GM15510 (cell line): Measurements from ENCODE around the gene MRPS17.

ENCODE experiments used
- POLR2A ChIP-seq: IDR thresholded peaks from 3 replicates; pipeline ENCODE4 v1.6.1; 2011; ENCODE audit warnings: borderline replicate concordance; ENCODE audit not compliant: insufficient read length; ENCODE audit errors: extremely low read depth

MRPS17 gene

DNA sequence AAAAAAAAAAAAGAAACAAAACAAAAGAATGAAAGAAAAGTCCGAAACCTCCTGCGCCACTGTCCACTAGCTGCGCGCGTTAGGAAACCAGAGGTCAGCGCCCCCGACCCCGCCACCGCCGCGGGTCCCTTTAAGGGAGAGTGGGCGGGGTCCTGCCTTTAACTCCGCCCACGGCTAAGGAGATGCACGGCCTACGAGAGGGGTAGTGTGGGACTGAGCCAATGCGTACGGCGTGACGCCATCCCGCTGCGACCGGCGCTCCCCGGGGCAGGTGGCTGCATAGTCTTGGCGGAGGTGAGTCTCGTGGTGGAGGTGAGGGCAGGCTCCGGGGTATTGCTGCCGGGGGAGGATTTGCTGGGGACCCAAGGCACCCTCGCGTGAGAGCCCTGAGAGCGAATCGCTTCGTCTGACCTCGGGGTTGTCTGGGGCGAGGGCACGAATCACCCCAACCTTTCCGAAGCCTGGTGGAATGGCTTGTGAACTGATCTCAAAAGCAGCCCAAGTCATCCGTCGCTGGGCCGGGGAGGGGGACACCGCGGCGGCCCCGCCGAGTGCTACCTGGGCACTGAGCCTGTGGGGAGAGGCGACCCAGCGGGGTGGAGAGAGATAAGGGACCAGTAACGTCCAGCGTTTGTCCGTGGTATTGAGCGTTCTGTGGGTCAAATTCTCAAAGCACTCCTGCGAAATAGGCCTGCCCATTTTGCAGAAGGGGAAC lies at the start of gene MRPS17:
Gene MRPS17 (plus strand): TSS at position 241 of the 715 bp plus-strand sequence. CDS start 1,319 bp downstream, outside the sequence.
- TF ChIP-seq POLR2A: peak; percentile 90

DNA sequence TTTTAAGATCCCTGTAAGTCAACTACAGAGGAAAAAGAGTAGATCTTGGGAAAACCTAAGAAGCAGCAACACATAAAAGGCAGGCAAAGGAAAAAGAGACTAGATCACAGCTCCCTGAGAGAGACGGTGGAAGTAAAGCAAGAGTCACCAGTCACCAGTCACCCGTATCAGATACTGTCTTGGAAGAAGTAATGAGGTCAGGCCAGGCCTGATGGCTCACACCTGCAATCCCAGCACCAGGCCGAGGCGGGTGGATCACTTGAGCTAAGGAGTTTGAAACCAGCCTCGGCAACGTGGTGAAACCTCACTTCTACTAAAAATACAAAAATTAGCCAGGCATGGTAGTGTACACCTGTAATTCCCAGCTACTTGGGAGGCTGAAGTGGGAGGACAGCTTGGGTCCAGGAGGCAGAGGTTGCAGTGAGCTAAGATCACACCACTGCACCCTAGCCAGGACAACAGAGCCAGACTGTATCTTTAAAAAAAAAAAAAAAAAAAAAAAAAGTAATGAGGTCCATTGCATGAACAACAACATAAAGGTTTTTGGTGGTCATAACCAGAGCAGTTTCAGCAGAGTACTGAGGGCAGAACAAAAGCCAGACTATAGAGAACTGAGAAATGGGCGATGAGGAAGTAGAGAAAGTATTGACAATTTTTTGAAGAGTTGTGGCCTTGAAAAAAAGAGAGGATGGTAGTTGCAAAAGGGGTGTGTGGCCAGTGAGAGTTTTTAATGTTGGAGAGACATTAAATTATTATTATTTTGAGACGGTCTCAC lies 47.5 kb upstream of the MRPS17 start:
- TF ChIP-seq POLR2A: no peak

DNA sequence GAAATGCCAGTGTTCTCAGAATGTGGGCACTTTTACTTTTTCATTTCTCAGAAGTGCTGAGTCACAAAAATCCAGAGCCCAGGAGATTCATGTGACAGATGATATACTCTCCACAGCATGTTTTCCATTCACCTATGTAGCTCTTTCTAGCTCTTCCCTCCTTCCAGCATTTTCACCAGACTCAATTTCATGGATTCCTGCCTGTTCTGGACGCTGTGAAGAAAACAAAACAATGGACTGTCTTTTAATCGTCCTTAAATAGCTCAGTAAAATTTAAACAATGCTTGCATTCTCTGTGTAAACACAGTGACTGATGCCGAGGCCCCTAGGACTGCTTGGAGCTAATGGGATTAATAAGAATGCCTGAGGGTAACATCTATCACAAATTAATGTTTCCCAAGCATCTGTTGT lies 38.9 kb upstream of the MRPS17 start:
- no peak for TF ChIP-seq POLR2A

DNA sequence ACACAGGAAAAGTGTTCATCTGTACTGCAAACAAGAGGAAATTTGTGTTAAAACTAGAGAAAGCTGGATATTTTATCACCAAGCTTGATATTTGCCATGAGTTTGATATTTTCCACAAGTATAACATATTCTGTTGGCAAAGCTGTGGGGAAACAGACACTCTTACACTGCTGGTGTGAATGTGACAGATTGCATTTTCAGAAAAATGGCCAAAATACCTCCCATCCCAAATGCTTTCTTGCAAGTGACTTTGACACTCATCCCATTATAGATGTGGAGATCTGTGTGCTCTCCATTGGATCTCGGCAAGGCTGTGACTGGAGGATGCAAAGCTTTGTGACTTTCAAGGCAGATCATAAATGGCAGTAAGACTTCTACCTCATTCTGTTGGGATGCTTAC lies 33.9 kb upstream of the MRPS17 start:
- no peak for TF ChIP-seq POLR2A

DNA sequence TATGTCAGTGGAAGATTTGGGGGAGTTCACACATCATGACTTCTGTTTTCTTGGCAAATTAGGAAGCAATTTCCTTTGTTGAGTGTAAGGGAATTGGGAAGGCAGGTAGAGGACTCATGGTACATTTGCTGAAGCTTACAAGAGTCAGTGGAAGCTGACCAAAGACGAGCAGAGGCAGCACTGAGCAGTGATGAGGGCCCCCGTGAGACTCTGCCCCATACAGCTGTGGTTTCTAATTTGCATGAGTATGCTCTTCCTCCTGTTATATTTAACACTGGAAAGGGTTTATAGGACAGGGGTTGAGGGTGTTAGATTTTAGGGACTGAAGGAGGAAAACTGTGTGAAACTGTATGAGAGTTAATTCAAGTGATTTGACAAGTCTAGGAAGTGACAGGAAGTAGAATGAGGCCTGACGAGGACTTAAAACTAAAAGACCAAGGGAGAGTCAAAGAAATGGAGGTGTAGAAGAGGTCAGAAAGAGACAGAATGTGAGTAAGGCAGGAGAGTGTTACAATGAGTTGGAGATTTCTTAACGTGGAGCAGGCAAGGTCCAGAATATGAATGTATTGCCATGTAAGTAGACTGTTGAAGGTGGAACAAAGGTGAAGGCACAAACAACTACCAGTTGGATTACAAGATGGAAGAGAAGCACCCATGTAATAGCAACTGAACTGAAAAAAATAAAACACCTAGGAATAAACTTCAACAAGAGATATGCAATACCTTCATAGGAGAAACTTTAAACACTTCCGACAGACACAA lies 23.5 kb upstream of the MRPS17 start:
- no peak for TF ChIP-seq POLR2A

DNA sequence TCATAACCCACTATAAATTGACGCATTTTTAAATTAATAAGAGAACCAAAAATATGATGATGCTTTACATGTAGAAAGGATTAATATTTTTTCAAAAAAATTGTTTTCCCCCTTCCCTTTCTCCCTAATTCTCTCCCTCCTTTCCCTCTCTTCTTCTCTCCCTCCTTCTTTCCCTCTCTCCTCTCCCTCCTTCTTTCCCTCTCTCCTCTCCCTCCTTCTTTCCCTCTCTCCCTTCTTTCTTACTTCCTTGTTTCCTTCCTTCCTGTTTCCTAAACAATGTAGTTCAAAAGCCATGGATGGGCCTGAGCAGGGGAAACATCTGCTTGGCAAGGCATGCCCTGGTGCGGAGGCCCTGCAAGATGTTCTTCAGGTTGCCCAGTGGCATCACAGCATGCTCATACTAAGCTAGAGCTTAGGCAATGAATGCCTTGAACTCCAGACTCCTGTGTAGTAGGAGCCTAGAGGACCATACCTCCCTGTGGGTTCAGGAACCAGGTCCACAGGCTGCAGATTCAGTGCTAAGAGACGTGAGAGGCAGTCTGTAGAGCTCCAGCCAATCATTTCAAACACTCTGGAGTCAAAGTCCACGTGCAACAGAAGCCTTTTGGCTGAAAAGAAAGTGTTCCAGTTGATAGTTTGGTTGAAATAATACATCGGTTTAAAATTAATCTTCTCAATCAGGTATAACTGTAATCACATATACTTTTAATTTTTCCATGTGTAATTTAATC lies 20.1 kb upstream of the MRPS17 start:
- TF ChIP-seq POLR2A: no peak

DNA sequence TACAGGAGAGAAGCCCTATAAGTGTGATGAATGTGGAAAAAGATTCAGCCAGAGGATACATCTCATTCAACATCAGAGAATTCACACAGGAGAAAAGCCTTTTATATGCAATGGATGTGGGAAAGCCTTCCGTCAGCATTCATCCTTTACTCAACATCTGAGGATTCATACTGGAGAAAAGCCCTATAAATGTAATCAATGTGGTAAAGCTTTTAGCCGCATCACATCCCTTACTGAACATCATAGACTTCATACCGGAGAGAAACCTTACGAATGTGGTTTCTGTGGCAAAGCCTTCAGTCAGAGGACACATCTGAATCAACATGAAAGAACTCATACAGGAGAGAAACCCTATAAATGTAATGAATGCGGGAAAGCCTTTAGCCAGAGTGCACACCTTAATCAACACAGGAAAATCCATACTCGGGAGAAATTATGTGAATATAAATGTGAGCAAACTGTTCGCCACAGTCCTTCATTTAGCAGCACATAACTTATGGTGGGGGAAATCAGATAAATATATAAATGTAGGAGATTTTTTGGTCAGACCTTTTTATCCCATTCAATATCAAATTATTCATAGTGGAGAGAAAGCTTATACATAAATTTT lies 12.1 kb upstream of the MRPS17 start:
- TF ChIP-seq POLR2A: no peak

DNA sequence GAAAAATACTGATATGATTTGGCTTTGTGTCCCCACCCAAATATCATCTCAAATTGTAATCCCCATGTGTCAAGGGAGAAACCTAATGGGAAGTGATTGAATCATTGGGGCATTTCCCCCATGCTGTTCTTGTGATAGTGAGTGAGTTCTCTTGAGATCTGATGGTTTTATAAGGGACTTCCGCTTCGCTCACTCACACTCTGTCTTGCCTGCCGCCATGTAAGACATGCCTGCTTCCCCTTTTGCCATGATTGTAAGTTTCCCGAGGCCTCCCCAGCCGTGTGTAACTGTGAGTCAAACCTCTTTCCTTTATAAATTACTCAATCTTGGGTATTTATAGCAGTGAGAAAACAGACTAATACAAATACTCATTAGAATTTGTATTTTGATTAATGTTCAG lies 5.1 kb upstream of the MRPS17 start:
- TF ChIP-seq POLR2A: no peak

DNA sequence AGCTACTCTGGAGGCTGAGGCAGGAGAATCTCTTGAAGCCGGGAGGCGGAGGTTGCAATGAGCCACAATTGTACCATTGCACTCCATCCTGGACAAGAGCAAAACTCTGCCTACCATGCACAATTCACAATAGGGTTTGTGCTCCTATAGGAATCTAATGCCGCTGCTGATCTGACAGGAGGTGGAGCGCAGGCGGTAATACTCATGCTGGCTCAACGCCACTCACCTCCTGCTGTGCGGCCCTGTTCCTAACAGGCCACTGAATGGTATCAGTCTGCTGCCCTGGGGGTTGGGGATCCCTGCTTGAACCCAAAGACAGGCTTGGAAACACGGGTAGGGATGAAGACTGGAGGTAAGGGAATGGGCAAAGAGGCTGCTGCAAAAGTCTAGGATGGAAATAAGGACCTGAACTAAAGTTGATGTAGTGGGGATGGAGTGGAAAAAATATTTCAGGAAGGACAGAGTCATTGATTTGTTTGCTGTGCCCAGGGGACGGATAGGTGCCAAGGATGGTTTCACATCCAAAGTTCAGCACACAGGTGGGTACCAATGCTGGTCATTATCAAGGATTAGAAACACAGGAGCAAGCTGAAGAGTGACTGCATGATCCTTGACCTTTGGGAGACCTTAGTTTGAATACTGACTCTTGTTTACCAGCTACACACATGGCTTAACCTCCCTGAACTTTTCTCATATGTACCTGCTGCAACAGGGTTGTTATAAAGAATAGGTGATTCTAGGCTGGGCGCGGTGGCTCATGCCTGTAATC lies 2.2 kb downstream of the MRPS17 start:
- no peak for TF ChIP-seq POLR2A

DNA sequence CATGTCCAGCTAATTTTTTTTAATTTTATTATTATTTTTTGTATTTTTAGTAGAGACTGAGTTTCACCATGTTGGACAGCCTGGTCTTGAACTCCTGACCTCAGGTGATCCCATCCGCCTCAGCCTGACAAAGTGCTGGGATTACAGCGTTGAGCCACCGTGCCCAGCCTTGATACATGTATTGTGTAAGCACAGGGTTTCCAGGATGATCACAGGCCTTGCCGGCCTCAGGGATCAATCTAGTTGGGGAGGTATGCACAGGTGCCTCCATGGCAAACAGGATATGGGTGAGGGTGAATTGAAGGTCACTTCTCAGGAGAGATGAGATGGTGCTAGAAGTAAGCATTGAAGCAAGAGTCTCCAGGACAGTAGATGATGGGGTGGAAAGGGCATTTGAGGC lies 5.5 kb downstream of the MRPS17 start:
- no peak for TF ChIP-seq POLR2A

DNA sequence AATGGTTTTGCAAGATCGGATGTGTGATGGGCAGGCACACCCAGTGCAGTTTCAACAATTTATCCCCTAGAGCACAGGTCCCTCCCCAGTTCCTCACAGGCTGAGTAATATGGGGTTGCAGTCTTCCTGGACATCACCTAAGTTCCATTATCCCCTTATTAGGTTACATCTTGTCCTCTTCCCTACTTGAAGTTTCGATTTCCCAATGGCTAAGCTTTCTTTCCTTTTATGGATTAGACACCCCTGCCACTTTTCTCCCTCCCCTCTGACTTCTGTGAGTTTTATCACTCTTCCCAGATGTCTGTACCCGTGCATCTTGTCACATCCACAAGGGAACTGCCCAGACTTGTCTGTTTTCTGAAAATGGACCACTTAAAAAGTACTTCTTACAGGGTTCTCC lies 10.3 kb downstream of the MRPS17 start:
- TF ChIP-seq POLR2A: no peak

DNA sequence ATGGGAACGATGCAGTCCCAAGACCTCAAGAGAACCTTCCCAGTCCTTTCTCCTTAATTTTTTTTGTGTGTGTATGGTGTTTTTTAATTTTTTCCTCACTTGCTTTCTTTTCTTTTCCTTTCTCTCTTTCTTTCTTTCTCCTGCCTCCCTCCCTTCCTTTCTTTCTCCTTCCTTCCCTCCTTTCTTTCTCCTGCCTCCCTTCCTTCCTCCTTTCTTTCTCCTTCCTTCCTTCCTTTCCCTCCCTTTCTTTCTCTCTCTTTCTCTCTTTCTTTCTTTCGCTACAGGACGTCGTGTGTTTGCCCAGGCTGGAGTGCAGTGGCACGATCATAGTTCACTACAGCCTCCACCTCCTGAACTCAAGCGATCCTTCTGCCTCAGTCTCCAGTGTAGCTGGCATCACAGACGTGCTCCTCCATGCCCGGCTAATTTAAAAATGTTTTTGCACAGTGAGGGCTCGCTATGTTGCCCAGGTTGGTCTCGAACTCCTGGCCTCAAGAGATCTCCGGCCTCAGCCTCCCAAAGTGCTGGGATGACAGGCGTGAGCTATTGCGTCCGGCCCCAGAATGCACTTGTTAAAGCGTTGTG lies 12.0 kb downstream of the MRPS17 start:
- TF ChIP-seq POLR2A: no peak
